HG03354 (cell line): ENCODE measurements around the gene PAFAH2.
"Not testable (repeated sequence)": the region's sequence is repeated elsewhere in the genome, so short reads cannot be mapped to it uniquely, and the experiment has no call there.

ENCODE experiments used
- ATAC-seq: cut with Tn5 transposase; IDR thresholded peaks from one replicate; pipeline ENCODE4 v1.9.1; 2021; ENCODE audit warnings: mild to moderate bottlenecking; ENCODE audit not compliant: unreplicated experiment, poor library complexity, severe bottlenecking

PAFAH2 gene

DNA sequence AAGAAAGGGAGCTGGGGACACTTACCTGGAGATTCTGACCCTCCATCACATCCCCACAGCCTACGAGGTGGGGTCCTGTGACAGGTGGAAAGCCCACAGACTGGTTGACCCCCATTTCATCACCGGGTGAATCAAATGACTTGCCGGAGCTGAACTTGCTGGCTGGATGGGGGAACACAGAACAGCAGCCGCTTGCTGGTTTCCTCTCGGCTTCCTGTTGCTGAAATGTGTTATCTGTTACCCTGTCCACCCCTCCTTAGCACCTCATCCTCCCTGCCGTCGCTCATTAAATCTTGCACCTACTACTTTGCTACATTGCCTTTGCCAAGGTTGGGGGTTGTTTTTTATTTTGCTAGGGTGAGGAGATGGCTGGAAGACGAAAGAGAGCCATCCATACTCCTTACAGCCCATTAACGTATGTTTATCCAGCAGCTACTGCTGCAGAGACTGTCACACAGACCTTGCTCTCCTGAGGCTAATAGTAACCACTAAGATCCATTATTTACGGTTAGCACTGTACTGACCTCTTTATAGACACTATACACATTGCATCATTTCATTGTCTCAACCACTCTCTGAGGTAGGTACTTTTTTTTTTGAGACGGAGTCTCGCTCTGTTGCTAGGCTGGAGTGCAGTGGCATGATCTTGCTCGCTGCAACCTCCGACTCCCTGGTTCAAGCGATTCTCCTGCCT lies 7.0 kb downstream of the PAFAH2 start:
- ATAC-seq: no peak

DNA sequence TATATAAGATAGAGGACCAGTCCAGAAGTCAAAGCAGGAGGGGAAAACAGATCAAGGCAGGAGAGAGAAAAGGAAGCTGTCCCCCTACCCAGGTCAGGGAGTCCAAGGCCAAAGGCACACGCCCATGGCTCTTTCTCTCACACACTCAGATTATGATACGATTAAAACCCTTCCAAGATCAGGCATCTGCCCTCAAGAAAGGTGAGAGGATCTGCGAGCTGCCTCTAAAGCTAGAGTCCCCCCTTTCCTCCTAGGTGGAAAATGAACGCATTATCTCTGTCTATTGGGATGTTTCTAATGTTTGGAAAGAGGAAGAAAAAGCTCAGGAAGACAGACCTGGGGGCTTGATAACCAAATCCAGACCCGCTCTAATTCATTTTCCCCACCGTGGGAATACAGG lies 7.6 kb downstream of the PAFAH2 start:
- ATAC-seq: no peak

DNA sequence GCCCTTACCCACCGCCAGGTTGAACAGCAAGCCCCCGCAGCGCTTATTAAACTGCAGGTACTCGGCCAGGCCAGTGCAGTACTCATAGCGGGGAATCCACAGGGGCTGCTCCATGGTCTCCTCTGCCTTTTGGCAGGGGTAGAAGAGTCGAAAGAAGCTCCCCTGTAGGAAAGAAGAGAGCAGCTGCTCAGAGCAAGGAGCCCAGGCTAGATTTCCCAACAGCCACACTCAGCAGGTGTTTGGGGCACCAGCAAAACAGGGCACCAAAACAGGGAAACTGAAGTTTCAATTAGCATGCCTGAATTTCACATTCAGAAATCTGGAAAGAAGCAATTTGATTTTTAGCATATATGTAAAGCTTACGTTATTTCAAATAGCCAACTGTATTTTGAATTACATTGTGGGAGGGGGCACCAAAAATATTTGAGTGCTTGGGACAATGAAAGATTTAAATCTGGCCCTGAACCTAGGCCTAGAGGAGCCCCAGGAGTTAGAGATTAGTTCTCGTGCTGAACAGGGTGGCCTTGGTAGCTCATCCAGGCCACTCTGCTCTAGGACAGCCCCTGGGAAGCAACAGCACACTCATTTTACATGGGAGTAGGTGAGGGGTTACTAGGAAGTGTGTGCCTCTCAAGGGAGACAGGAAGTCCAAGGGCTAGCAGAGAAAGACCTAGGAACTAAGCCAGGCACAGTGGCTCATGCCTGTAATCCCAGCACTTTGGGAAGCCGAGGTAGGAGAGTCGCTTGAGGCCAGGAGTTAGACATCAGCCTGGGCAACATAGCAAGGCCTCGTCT lies 8.2 kb downstream of the PAFAH2 start:
- ATAC-seq: no peak

DNA sequence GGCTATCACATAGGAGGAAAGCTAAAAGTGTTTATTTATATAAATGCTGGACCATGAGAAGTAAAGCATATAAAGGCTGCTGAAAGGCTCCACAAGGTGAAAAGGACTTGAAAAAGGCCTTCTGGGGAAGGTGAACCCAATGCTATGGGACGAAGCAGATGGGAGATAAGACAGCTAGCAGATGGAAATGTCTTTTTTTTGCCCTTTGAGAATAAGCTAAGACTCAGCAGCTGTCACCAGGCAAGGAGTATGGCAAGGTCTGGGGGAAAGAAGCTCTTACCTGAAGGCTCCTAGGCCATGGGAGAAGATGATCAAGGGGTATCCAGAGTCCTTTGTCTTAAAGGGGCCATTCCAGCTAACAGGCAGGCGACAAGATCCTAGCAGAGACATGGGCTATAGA lies 9.9 kb downstream of the PAFAH2 start:
- ATAC-seq: no peak

- not testable (repeated sequence) for ATAC-seq
Observed at GRCh38 chr1:25986773-25987172, 11.1 kb downstream of the PAFAH2 start.

- ATAC-seq: no peak
Observed at GRCh38 chr1:25985670-25986069, 12.2 kb downstream of the PAFAH2 start.

DNA sequence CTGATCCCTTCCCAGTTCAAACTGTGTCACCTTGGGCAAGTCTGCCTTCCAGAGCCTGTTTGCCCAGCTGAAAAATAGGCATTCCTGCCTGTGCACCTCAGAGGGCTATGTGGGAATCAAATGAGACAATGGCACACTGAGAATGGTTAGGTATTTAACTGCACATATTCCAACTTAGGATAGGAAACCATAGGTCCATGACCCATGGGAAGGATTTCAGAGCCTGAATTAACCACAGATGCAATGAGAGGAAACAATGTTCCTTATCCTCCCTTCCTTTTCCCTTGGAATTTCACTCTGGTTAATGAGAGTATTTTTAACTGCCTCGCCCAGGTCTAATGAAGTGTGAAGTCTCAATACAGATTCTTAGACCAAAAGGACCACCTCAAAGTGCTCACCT lies 12.7 kb downstream of the PAFAH2 start:
- ATAC-seq: no peak

GRCh38 chr1:25979210-25979609 lies 18.7 kb downstream of the PAFAH2 start:
- ATAC-seq: no peak

DNA sequence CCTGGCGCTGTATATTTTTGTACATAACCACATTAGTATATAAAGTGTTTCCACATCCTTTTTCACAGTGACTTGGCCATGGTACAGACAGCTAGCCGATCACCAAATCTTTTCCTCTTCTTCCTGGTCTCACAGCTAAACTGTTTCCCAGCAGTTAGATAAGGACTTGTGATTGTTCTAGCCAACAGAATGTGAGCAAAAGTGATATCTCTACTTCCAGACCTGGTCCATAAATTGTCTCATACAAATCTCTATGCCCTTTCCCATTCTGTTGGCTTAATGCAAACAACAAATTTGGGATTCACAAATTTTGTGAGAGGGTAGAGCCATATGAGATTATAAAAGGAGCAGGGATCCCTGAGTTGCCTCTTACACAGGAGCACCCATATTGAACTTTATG lies 19.5 kb downstream of the PAFAH2 start:
- no peak for ATAC-seq

GRCh38 chr1:25977801-25978200 lies 20.1 kb downstream of the PAFAH2 start:
- no peak for ATAC-seq

DNA sequence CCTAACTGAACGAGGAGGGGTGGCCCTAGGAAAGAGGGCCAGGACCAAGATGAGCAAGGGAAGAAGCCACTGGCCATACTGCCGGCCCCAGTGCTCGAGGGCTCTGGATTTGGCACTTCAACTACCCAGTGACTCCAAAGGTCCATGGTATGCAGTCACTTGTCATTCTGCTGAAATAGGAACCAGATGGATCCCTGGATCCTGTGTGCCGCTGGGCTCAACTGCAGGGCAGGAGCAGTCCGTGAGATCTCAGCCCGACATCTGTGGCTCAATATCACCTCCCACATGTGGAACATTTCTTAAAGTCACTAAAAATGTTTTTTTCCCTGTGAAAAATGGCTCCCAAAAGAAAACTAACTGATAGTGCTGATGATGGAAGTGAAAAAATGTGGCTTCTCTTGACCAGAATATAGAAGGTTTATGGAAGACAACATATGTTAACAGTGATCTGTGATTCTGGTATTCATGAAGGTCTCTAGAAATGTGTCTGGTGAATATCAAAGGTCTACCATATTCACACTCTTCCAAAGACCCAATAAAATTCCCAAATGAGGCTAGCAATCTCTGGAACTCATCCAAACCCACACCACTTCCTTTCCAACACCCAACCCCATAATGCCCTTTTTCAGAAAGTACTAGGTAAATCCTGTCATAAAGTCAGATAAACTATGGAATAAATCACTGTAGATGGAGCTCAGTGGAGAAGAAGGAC lies 24.1 kb downstream of the PAFAH2 start:
- no peak for ATAC-seq

DNA sequence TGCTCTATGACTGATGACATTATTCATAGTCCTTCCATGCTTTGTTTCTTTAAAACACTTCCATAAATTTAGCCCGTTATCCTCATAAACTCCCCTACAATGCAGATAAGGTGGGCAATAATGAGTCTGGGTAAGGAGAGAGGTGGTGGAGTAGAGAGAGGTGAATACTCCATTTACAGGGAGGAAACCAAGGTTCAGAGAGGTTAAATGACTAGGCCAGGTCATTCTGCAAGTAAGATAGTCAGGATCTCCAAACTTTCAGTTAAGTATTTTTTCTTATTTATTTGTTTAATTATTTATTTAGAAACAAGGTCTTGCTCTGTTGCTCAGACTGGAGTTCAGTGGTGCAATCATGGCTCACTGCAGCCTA lies 26.1 kb downstream of the PAFAH2 start:
- peak; percentile 14 for ATAC-seq

DNA sequence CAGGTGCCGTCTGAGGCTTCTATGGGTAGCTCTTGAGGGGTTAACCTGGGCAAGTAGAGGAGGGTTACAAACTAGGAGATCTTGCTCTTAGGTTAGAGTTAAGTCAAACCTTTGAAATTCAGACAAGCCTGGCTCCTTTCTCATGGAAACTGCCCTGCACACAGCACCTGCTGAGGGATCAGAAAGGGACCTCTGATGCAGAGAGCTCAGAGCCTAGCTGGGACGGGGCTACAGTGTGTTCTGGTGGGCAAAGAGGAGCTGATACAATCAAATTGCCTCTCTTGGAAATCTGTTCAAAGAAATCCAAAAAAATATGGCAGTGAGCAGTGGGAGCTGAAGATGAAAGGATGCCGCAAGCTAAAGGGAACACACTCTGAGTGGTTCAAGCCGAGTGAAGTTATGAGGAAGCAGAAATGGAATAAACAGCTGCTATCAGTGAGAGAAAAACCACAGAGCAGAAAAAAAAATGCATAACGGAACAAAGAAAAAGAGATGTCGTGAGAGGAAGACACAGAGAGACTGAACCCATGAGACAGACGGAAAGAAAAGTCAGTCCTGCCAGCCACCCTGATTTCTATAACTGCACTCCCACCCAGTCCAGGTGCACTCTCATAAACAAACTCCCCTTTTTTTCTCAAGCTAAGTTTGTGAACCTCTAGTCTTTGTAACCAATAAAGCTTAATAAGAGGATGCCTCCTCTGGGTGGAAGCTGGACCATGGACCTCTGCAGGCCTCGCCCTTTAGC lies 26.6 kb downstream of the PAFAH2 start:
- ATAC-seq: peak; percentile 75

DNA sequence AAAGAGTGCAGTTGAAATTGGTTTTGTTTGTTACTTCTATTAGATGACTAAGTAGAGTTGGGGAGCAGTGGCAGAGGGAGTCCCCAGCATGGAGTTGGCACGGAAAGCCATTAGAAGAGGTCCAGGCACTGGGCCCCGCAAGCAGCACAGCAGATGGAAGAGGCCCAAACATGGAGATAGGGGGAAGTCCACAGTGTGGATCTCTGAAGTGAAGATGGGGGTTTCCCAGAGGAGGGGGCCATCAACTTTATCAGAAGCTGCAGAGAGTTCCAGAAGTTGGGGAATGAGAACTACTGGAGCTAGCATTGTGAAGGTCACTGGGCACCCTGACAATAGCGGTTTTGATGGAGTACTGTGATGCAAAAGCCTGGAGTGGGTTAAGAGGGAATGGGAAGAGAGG lies 30.6 kb downstream of the PAFAH2 start:
- ATAC-seq: no peak

GRCh38 chr1:25959611-25960010 lies 38.3 kb downstream of the PAFAH2 start:
- ATAC-seq: no peak

DNA sequence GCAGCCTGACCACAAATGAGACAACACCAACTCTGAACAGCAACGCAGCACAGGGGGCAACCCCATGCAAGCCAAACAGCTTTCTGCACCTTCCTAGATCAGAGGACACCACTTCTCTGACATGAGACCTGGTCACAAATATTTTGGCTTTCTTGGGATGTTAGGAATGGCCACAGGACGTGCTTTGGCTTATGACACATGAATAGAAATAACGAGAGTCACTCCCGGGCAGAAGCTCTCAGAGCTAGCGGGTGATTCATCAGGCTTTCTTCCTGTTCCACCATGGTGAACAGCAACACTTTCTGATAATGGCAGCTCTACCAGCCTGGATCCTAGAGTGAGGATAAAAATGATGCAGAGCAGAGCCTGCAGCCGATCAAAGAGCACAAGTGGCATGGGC lies 39.4 kb downstream of the PAFAH2 start:
- ATAC-seq: no peak

GRCh38 chr1:25955553-25955952 lies 42.3 kb downstream of the PAFAH2 start:
- no peak for ATAC-seq

DNA sequence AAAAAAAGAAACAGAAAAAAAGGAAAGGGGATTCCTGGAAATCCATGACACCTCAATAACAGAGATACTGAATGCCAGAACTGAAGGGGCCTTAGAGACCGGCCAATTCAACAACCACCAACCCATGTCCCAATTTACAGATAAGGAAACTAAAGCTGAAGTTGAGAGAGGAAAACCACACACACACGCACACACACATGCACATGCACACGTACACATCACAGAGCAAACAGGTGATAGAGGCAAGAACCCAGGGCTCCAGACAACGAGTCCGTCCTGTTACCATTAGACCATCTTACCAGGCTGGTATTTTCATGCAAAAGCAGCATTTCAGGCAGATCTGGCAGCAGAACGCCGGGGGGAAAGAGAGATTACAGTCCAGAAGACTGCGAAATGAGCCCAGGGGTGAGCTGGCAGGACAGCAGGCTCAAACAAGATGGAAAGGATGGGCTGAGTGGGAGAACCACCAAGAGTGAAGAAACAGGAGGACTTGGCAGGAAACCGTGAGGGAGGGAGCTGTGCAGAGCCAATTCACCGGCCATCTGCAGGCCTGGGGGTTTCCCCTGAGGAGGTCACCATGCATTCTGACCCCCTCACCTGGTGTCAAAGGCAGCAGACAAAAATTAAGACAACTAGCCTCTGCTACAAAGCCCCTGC lies 43.5 kb downstream of the PAFAH2 start:
- no peak for ATAC-seq

DNA sequence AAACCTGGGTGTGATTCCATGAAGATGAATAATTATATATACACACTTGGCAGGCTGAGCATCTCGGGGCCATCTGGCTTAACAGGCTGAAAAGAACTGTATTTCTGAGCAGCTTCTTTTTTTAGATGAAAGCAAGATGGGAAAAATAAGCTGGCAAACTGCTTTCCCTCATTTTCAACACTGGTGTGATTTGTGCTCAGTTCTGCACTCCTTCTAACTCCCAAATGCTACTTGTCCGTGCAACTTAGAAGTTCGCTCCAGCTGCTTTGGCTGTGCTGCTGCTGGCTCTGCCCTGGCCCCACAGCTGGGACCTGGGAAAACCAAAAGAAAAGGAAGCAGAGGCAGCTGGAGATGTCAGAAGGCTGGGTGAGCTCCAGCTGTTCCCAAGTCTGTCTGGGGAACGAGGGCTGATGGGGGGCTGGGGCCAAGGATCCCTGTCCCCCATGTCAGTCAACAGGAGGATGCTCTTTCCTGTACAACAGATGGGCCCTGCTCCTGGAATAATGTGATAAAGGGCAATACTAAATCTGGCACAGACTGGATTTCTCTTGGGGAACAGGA lies 44.9 kb downstream of the PAFAH2 start:
- no peak for ATAC-seq
